Gastrocnemius medialis (tissue), 4 donors: ENCODE measurements around the gene CSNK2A1.

Experiments
- CTCF ChIP-seq, 5 experiments: fragments of 450-650 bp in 3 of 5; fragments of 200-600 bp in 2 of 5; sonication (generic) in 2 of 5; IDR thresholded peaks in 4 of 5; conservative IDR thresholded peaks in 1 of 5; 1 replicate in 4 of 5; 2 replicates in 1 of 5; pipeline ENCODE4 v1.5.1; 2016 to 2019; ENCODE audit warnings: antibody characterized with exemption in 5 of 5, mild to moderate bottlenecking in 3 of 5, moderate library complexity in 3 of 5
- POLR2A ChIP-seq, 2 donors: fragments of 450-650 bp; IDR thresholded peaks; one replicate each; pipeline ENCODE4 v1.6.1; 2017; ENCODE audit warnings: antibody characterized with exemption in 2 of 2, mild to moderate bottlenecking in 2 of 2, moderate library complexity in 2 of 2

- TF ChIP-seq CTCF (IDR thresholded peaks at IDR 0.05 in 4 of 5, conservative IDR thresholded peaks at IDR 0.05 in 1 of 5) (no peak), POLR2A (IDR thresholded peaks at IDR 0.05) (no peak)
Measured at GRCh38 chr20:588476-588875, 44.9 kb upstream of the CSNK2A1 start.
